CD4-positive, alpha-beta T cell treated with Interferon gamma for 1 hour (primary cell): ENCODE results near the gene CIPC.

Source experiments
- DNase-seq: peaks from one replicate; pipeline ENCODE4 v3.0.0-alpha.2; 2020

CIPC gene

DNA sequence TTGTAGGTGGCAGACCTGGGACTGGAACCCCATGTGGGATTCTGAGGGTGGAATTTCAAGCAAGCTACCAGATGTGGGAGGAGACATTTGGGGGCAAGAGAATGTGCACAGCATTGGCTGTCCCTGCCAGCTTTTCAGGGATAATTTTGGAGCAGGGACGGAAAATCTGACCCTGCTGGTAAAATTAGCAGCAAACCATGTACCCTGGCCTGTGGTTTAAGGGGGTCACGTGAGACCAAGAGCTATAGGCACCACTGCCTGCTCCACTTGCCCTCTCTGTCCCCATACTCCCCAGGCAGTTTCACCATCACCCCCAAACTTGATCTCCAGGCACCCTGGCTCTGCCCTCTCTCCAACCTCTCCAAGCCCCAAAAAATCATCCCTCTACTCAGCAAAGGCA is 57.0 kb downstream of the CIPC start:
- no peak for DNase-seq

DNA sequence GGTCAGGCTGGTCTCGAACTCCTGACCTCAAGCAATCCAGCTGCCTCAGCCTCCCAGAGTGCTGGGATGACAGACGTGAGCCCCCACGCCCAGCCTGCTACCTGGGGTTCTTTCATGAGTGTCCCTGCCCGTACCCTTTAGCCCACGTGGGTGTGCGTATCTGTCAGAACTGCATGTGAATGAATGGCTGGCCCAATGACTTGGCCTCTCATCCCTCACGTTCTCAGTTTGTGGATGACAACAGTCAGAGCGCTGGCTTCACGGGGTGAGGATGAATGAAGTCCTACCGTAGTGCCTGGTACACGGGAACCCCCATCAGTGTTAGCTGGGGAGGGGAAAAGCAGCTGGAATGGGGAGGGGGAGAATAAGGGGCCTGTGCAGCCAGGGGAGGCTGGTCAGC is 59.7 kb downstream of the CIPC start:
- DNase-seq = no peak

DNA sequence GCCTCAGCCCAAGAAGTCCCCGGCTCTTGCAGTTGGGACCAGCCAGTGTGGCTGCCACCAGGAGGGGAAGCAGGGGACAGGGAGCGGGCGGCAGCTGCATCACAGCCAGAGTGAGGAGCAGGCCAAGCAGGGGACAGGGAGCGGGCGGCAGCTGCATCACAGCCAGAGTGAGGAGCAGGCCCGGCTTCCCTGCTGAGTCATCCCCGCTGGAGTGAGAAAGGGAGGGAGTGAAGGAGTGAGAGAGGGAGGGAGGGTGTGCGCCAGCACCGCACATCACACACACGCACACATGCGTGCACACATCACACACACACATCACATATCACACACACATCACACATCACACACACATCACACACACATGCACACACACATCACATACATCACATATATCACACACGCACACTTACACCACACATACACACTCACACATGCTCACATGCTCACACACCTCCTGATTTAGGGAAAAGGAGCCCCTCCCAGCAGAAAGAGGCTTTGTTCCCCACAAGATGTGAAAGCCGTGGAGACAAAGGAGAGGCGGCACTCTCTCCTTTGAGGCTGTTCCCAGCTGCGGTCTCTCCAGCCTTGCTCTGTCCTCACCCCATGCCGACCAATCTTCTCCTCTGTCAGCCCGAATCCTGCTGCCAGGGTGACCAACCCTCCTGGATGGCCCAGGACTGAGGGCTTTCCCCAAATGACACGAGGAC is 60.3 kb downstream of the CIPC start:
- DNase-seq = no peak

DNA sequence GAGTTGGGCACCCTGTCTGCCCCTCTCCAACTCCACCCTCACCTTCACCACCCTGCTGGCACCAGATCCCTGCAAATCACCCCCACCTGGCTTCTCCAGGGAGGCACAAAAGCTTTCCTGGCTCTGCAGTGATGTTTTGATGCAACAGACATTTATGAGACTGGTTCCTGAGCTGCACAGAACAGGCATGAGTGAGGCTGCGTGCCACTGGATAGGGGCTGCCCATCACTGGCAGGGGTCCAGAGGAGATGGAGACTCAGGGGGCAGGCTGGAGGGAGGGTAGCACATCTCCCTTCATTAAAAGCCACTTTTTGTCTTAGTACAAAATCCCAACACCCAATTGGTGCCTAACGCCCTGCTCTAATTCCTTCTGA is 60.8 kb downstream of the CIPC start:
- DNase-seq = no peak

DNA sequence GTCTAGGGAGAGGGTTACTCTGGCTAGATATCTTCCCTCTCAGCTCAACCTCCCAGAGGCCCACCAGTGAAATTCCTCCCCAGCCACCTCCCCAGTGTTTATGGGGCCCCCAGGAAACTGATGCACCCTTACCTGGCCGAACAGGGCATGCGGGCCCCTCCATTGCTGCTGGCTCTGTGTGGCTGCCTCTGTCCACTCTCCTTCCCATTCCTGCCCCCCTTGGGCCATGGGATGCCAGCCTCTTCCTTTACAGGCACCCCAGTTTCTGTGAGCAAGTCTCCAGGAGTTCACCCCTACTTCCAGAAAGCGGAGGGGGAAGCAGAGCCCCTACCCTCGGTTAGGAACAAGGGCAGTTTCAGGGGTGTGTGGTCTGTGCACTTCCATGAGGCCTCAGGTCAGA is 63.0 kb downstream of the CIPC start:
- no peak for DNase-seq
